Cardiac muscle cell (in vitro differentiated cells and primary cell): Measurements from ENCODE around the gene MAN1C1. TPM values are rescaled to one million over a fixed set of nuclear protein-coding genes. Genes with fewer than 3 reads are reported as not detected.

Experiments
- DNase-seq, 2 donors: peaks; one replicate each; pipeline versions ENCODE4 v3.0.0 to v3.0.0-alpha.2; 2010 to 2017; ENCODE audit warnings: low read depth in 1 of 2, low spot score in 1 of 2
- H3K27ac ChIP-seq: fragments of 200-600 bp; sonication (generic); 2 replicates; pipeline ENCODE4 v1.5.1; 2016
- H3K27me3 ChIP-seq: fragments of 200-600 bp; sonication (generic); 2 replicates; pipeline ENCODE4 v1.6.0; 2016; ENCODE audit warnings: control low read depth
- H3K36me3 ChIP-seq: fragments of 200-600 bp; sonication (generic); 2 replicates; pipeline ENCODE4 v1.5.1; 2016; ENCODE audit warnings: control low read depth
- H3K4me1 ChIP-seq: fragments of 200-600 bp; sonication (generic); 2 replicates; pipeline ENCODE4 v1.8.1; 2017; ENCODE audit warnings: low read depth, mild to moderate bottlenecking, mixed run types
- H3K4me3 ChIP-seq: fragments of 200-600 bp; sonication (generic); 2 replicates; pipeline ENCODE4 v1.5.1; 2016; ENCODE audit warnings: mild to moderate bottlenecking
- H3K9me3 ChIP-seq: fragments of 200-600 bp; sonication (generic); 2 replicates; pipeline ENCODE4 v1.5.1; 2017; ENCODE audit warnings: low read depth, mild to moderate bottlenecking, control low read depth
- CTCF ChIP-seq: IDR thresholded peaks from 2 replicates; pipeline ENCODE4 v1.5.1; 2012; ENCODE audit warnings: low read depth, mild to moderate bottlenecking, low read length
- polyA plus RNA-seq: library from polyadenylated mRNA; unstranded; fragments of >200 nt; fragmentation: Nextera tagmentation; extraction: Ambion mirVana; gene quantifications from 2 replicates; pipeline ENCODE4 v1.2.1, GENCODE V29; 2016
- total RNA-seq: library from RNA; depleted of rRNA; stranded (reverse); fragments of >200 nt; gene quantifications from 2 replicates; pipeline ENCODE4 v1.2.3, GENCODE V29; 2016

Gene MAN1C1
- total and polyA plus RNA-seq, 2 experiments from 2014 or later: 88.8 to 118 TPM

GRCh38 chr1:25750923-25751605 is 134.5 kb downstream of the MAN1C1 start:
- Histone ChIP-seq H3K36me3 (peaks cover 16% of the 10 kb centered on the region), H3K9me3 (no peaks in the 10 kb centered on the region), H3K27me3 (no peaks in the 10 kb centered on the region), H3K27ac (no peak overlapping the region), H3K4me3 (no peak overlapping the region), H3K4me1 (no peaks in the 10 kb centered on the region)
- no peak for DNase-seq
- no peak for TF ChIP-seq CTCF

- Histone ChIP-seq H3K27me3 (no peaks in the 10 kb centered on the region), H3K36me3 (peaks cover 16% of the 10 kb centered on the region), H3K4me3 (no peak overlapping the region), H3K4me1 (peaks cover 4% of the 10 kb centered on the region), H3K27ac (no peak overlapping the region), H3K9me3 (no peaks in the 10 kb centered on the region)
- DNase-seq: no peak
- no peak for TF ChIP-seq CTCF
These were observed 138.0 kb downstream of the MAN1C1 start for GRCh38 chr1:25754470-25755181.

- no peaks in the 10 kb centered on the region for H3K9me3 ChIP-seq
- H3K27me3 ChIP-seq: no peaks in the 10 kb centered on the region
- H3K4me1 ChIP-seq: peaks cover 14% of the 10 kb centered on the region
- no peak overlapping the region for H3K4me3 ChIP-seq
- H3K27ac ChIP-seq: no peak overlapping the region
- DNase-seq: no peak
- peaks cover 16% of the 10 kb centered on the region for H3K36me3 ChIP-seq
- no peak for TF ChIP-seq CTCF
These were observed 139.0 kb downstream of the MAN1C1 start for GRCh38 chr1:25755475-25756125.

- H3K9me3 ChIP-seq: no peaks in the 10 kb centered on the region
- DNase-seq: no peak
- peaks cover 20% of the 10 kb centered on the region for H3K4me1 ChIP-seq
- TF ChIP-seq CTCF: no peak
- H3K27me3 ChIP-seq: no peaks in the 10 kb centered on the region
- H3K27ac ChIP-seq: no peak overlapping the region
- H3K4me3 ChIP-seq: no peak overlapping the region
- H3K36me3 ChIP-seq: peaks cover 16% of the 10 kb centered on the region
These were observed 139.6 kb downstream of the MAN1C1 start for GRCh38 chr1:25756215-25756614.

GRCh38 chr1:25757151-25757845 is 140.7 kb downstream of the MAN1C1 start:
- Histone ChIP-seq H3K4me1 (peaks cover 21% of the 10 kb centered on the region), H3K4me3 (no peak overlapping the region), H3K27me3 (no peaks in the 10 kb centered on the region), H3K9me3 (no peaks in the 10 kb centered on the region), H3K27ac (no peak overlapping the region), H3K36me3 (peaks cover 16% of the 10 kb centered on the region)
- TF ChIP-seq CTCF: no peak
- DNase-seq: no peak
